Activated T-cell treated with anti-CD3 and anti-CD28 coated beads, Interleukin-2, amount 50 U/mL, for 72 hours (primary cell): Measurements from ENCODE around the gene ACSF2. TPM values are rescaled to one million over a fixed set of nuclear protein-coding genes. Genes with fewer than 3 reads are reported as not detected.
A peak's percentile ranks its signal among the peaks of the same experiment; 100 is the strongest.

Experiments
- ATAC-seq, 2 donors: fragments of 150-1000 bp; cut with Tn5 transposase; replicated peaks in 1 of 2; 2 replicates each; pipeline ENCODE4 v1.10.0; 2021; ENCODE audit warnings: moderate library complexity in 2 of 2, mild to moderate bottlenecking in 1 of 2
- DNase-seq, 2 donors: peaks; one replicate each; pipeline ENCODE4 v3.0.0; 2021 to 2022; ENCODE audit warnings: mixed read lengths in 1 of 2
- H3K27ac Mint-ChIP-seq: one replicate; pipeline ENCODE4 v1.8.0; 2022; ENCODE audit warnings: mild to moderate bottlenecking, moderate library complexity, mixed read lengths
- H3K27me3 Mint-ChIP-seq: one replicate; pipeline ENCODE4 v1.8.0; 2022; ENCODE audit warnings: low read depth, mixed read lengths
- H3K36me3 Mint-ChIP-seq, 2 donors: one replicate each; pipeline ENCODE4 v1.8.0; 2022; ENCODE audit warnings: mixed read lengths in 2 of 2, mild to moderate bottlenecking in 1 of 2; ENCODE audit not compliant: insufficient read depth in 2 of 2
- H3K4me1 Mint-ChIP-seq: one replicate; pipeline ENCODE4 v1.8.0; 2022; ENCODE audit warnings: low read depth, mixed read lengths
- H3K4me3 Mint-ChIP-seq, 2 donors: one replicate each; pipeline ENCODE4 v1.8.0; 2022; ENCODE audit warnings: mild to moderate bottlenecking in 2 of 2, mixed read lengths in 2 of 2, moderate library complexity in 2 of 2
- H3K9me3 Mint-ChIP-seq, 2 donors: one replicate each; pipeline ENCODE4 v1.8.0; 2022; ENCODE audit warnings: mixed read lengths in 2 of 2
- total RNA-seq, 2 donors: library from RNA; stranded (reverse); gene quantifications; one replicate each; pipeline ENCODE4 v1.2.3, GENCODE V29; 2022

The ACSF2 gene
- total RNA-seq, 2 donors from 2014 or later = 30.2 to 43.0 TPM

DNA sequence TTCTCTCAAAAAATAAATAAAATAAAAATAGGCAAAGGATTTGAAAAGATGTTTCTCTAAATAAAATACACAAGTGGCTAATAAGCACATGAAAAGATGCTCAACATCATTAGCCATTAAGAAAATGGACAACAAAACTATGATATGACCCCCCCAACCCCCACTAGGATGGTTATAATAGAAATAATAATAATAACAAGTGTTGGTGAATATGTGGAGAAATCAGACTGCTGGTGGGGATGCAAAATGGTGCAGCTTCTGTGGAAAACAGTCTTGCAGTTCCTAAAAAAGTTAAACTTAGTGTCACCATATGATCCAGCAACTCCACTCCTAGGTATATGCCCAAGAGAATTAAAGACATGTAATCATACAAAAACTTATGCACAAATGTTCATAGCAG is 73.3 kb downstream of the ACSF2 start:
- Mint-ChIP-seq H3K4me3 (no peak overlapping the region), H3K27me3 (no peaks in the 10 kb centered on the region), H3K4me1 (peaks cover 11% of the 10 kb centered on the region), H3K36me3 (no peaks in the 10 kb centered on the region), H3K9me3 (no peaks in the 10 kb centered on the region), H3K27ac (no peak overlapping the region)
- DNase-seq (no peak), ATAC-seq (no peak)

DNA sequence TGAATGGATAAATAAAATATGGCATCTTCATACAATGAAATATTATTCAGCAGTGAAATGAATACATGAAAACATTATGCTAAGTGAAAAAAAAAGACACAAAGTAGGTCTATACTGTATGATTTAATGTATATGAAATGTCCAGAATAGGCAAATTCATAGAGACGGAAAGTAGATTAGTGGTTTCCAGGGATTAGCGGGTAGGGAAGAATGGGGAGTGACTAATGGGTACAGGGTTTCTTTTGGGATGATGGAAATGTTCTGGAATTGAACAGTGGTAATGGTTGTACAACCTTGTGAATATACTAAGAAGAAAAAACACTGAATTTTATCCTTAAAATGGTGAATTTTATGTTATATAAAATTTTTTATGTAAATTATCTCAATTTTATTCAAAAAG is 73.7 kb downstream of the ACSF2 start:
- Mint-ChIP-seq H3K9me3 (no peaks in the 10 kb centered on the region), H3K4me3 (no peak overlapping the region), H3K36me3 (no peaks in the 10 kb centered on the region), H3K27me3 (no peaks in the 10 kb centered on the region), H3K4me1 (peaks cover 16% of the 10 kb centered on the region), H3K27ac (no peak overlapping the region)
- ATAC-seq = no peak
- DNase-seq = no peak

DNA sequence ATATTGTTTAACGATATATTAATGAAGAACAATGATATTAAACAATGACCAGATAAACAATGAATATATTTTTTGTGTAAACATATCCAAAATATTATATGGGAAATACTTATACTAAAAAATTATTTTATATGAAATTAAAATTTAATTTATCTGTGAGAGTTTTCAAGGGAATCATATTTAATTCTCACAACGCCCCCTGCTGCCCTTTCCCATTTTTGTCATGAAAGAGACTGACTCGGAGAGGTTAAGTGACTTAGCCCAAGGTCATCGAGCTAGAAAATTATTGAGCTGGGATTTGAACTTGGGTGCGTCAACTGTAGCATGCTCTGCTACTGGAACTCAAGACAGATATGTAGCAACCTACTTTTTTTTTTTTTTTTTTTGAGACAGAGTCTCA is 75.0 kb downstream of the ACSF2 start:
- Mint-ChIP-seq H3K9me3 (no peaks in the 10 kb centered on the region), H3K27ac (no peak overlapping the region), H3K4me3 (no peak overlapping the region), H3K36me3 (no peaks in the 10 kb centered on the region), H3K27me3 (no peaks in the 10 kb centered on the region), H3K4me1 (peaks cover 20% of the 10 kb centered on the region)
- DNase-seq (peak in 1 of 2 donors; percentile 38), ATAC-seq (no peak)

DNA sequence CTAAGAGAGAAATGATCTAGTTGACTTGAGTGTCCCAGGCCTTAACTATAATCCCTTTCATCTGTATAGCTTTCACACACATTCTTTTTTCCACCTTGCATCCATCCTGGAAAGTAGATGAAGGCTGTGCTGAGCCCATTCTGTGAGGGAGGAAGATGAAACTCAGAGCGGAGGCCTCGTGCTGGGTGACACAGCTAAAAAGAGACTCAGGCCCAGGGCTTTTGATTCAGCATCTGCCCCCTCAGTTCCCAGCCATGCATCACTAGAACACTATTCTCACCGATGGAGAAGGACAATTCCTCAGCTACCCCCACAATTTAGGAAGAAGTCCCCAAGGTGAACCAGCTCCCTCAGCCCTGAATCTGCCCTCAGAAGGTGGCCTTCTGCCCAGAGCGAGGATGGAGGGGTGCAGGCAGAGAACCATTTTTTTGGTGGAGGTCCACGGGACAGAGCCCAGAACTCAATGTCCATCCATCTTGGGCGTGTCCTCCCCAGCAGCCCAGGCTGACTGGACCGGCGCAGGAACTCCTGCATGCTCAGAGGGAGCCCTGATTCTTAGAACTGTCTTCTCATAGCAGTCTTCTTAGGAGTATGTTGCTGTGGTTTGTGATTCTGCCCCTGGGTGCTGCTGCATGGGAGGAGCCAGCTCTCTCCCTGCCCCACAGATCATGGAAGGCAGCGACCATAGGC is 76.4 kb downstream of the ACSF2 start:
- ATAC-seq (peak; percentile 30 to 38), DNase-seq (no peak)
- H3K27ac Mint-ChIP-seq = no peak overlapping the region
- H3K27me3 Mint-ChIP-seq = no peaks in the 10 kb centered on the region
- no peaks in the 10 kb centered on the region for H3K36me3 Mint-ChIP-seq
- H3K4me1 Mint-ChIP-seq = peaks cover 21% of the 10 kb centered on the region
- H3K4me3 Mint-ChIP-seq = no peak overlapping the region
- no peaks in the 10 kb centered on the region for H3K9me3 Mint-ChIP-seq

DNA sequence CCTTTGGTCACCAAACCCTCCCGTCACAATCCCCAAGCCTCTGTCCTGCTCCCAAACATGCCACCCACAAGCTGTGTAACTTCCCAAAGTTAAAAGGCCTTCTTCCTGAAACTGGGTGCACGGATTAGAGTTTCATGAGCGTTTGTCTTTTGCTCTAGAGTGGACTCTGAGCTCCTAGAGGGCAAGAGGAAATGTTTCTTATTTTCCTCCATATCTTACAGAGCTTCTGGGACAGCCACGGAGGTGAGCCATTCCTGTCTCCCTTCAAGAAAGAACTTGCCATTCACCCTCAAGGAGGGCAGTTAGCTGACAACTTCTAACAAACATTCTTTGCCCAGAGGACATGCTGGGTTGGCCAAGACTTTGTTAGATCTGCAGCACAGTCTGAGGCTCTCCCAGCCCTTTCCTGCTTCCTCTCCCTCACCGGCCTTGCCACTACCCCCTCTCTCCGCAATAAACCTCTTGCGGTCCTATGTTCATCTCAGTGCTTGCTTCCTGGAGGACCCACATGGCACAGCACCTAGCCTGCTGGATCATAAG is 79.6 kb downstream of the ACSF2 start:
- no peaks in the 10 kb centered on the region for H3K36me3 Mint-ChIP-seq
- H3K9me3 Mint-ChIP-seq = no peaks in the 10 kb centered on the region
- no peaks in the 10 kb centered on the region for H3K27me3 Mint-ChIP-seq
- no peak overlapping the region for H3K27ac Mint-ChIP-seq
- no peak for ATAC-seq
- DNase-seq = no peak
- H3K4me1 Mint-ChIP-seq = peaks cover 47% of the 10 kb centered on the region
- H3K4me3 Mint-ChIP-seq = no peak overlapping the region

DNA sequence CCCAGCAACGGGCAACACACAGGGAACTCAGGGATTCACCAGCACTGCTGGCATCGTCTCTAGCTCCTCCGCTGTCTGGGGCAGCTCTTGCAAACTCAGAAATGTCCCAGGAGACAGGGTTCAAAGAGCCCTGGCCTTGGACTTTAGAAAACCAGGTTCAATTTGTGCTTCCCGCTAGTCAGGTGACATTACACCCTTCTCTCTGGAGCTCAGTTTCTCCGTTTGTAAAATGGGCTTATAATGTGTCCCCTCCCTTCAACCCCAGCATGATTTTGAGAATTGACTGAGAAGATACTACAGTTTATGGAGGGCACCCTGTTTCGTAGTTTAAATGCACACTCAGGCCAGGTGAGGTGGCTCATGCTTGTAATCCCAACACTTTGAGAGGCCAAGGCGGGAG is 80.3 kb downstream of the ACSF2 start:
- Mint-ChIP-seq H3K36me3 (no peaks in the 10 kb centered on the region), H3K27ac (no peak overlapping the region), H3K9me3 (no peaks in the 10 kb centered on the region), H3K27me3 (no peaks in the 10 kb centered on the region), H3K4me1 (peaks cover 53% of the 10 kb centered on the region), H3K4me3 (no peak overlapping the region)
- DNase-seq (no peak), ATAC-seq (no peak)

DNA sequence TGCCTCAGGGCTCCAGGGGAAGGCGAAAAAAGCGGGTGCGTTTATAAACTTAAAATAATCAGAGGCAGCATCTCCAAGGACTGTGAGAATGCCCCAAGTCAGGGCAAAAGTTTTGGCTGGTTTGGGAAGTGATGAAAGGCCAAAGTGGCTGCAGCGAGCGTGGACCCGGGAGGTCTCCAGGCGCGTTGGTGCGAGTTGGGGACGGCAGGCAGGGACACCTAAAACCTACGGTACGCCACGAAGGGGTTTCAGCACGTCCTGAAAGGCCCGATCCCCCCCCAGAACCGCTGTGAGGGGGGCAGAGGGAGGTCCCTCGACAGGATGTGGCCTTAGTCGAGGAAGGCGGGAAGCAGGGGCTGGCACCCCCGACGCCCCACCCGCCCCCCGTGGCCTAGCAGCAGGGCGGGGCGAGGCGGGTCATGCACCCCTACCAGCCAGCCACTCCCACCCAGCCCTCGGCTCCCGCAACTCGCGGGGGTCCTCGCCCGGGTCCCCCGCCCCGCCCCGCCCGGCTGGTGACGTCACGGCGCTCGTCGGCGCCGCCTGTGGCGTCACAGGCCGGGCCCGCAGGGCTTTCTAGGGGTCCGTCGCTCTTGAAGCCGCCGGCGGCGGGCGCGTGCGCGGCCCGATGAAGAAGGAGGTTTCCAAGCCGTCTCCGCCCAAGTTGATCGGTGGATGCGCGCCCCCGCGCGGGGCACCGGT is 82.0 kb downstream of the ACSF2 start, which contains the start of gene MYCBPAP:
TSS of gene MYCBPAP (plus strand) at position 569 of the 702 bp plus-strand sequence. CDS start 236 bp downstream, outside the sequence.
- peak; percentile 87 to 91 for DNase-seq
- peak within 1 kb of the TSS; percentile 93 to 96 for H3K4me3 Mint-ChIP-seq
- ATAC-seq = peak; percentile 71 to 75
- H3K36me3 Mint-ChIP-seq = no peaks in the 10 kb centered on the region
- no peaks in the 10 kb centered on the region for H3K9me3 Mint-ChIP-seq
- H3K4me1 Mint-ChIP-seq = peaks cover 66% of the 10 kb centered on the region
- H3K27me3 Mint-ChIP-seq = no peaks in the 10 kb centered on the region
- peak within 1 kb of the TSS; percentile 58 for H3K27ac Mint-ChIP-seq

DNA sequence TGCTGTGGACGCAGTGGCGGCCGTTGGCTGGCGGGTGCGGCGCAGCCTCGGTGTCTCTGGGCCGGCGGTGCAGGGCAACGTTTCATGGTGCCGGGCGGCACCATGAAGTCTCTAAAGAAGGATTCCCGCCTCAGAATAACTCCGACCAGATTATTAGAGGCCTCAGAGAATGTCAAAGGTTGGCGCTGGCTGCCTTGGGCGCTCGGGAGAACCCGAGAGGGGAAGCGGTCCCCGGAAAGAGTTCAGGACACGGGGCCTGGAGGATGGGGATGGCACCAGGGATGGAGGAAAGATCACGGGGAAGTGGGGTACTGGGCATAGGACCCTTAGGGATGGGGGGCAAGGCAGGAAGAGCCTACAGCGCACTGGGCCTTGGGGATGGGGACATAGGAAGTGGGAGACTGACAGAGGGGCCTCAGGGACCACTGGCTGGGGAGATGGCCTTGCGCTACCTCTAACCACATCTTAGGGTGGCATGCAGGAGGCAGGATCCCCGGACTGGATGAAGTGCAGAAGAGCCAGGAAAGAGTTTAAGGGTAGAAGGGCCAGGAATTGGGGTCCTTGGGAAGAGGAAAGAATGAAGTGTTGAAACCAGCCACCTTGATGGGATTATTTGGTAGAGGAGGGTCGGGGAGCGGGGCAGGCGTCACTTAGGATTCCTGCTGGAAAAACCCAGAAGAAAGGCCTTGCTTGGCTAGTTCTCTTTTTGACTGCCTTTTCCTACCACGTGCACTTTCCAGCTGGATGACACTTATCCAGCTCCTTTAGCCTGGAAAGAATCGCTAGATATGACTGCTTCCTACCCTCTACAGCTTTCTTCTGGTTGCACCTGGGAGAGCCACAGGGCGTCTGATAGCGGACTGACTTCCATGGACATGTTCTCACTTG is 82.8 kb downstream of the ACSF2 start:
- Mint-ChIP-seq H3K27me3 (no peaks in the 10 kb centered on the region), H3K27ac (peak overlapping the region; percentile 54), H3K9me3 (no peaks in the 10 kb centered on the region), H3K4me1 (peaks cover 59% of the 10 kb centered on the region), H3K4me3 (peak overlapping the region; percentile 93 to 96), H3K36me3 (no peaks in the 10 kb centered on the region)
- DNase-seq = no peak
- ATAC-seq = no peak

DNA sequence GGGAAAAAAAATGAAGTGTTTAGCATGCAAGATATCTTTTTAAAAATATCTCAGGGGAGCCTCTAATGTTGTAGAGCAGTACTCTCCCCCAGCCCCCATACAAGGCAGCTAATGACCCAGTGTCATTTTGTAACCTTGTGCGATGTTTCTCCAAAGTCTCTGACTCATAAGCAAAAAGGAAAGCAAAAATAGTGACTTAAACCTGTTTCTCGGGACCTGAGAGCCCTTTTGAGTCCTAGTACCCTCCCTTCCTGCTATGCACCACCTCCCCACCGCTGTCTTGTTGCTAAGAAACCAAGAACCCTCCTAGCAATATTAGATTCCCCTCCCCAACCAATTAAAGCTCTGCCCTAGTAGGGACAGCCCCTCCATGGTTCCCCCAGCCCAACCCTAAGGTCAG is 85.0 kb downstream of the ACSF2 start:
- H3K27me3 Mint-ChIP-seq = no peaks in the 10 kb centered on the region
- peak overlapping the region; percentile 50 to 75 for H3K4me3 Mint-ChIP-seq
- peaks cover 55% of the 10 kb centered on the region for H3K4me1 Mint-ChIP-seq
- no peaks in the 10 kb centered on the region for H3K9me3 Mint-ChIP-seq
- ATAC-seq = peak; percentile 78 to 80
- no peaks in the 10 kb centered on the region for H3K36me3 Mint-ChIP-seq
- DNase-seq = peak; percentile 68 to 75
- peak overlapping the region; percentile 29 for H3K27ac Mint-ChIP-seq

DNA sequence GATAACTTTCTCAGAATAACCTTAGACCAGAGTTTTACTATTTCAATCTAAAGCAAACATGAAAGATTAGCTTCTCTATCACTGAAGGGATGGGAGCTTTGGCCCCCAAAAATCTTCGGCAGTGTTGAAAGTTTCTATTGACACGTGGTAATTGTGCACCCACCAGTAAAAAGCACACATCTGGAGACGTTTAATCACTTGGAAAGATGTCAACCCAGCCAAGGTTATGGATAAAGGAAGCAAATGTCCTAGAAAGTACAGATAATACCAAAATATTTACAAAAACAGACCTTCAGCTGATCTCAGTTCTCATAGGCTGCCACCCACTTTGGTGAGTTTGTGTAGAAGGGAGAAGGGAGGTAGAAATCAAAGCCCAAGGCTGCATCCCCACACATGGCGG is 87.5 kb downstream of the ACSF2 start:
- no peak for ATAC-seq
- H3K27me3 Mint-ChIP-seq = no peaks in the 10 kb centered on the region

DNA sequence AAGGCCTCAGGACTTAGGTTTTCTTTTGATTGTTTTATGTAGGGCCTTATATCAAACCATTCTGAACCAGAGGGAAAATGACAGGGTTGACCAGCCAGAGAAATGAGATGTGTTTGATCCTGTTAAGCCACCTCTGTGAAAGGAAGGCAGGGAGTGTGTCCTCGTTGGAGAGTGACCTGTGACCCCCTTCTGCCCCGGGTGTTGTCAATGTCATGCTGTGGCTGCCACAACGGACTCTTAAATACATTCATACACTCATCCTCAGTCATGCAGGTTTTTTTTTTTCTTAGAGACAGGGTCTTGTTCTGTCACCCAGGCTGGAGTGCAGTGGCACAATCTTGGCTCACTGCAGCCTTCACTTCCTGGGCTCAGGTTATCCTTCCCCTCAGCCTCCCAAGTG is 88.4 kb downstream of the ACSF2 start:
- H3K36me3 Mint-ChIP-seq = no peaks in the 10 kb centered on the region
- no peak overlapping the region for H3K27ac Mint-ChIP-seq
- no peaks in the 10 kb centered on the region for H3K9me3 Mint-ChIP-seq

More for the DNA sequence above, 87.5 kb downstream of the ACSF2 start:
- Mint-ChIP-seq H3K9me3 (no peaks in the 10 kb centered on the region), H3K36me3 (no peaks in the 10 kb centered on the region), H3K4me1 (peaks cover 58% of the 10 kb centered on the region), H3K27ac (no peak overlapping the region), H3K4me3 (no peak overlapping the region)
- no peak for DNase-seq

DNA sequence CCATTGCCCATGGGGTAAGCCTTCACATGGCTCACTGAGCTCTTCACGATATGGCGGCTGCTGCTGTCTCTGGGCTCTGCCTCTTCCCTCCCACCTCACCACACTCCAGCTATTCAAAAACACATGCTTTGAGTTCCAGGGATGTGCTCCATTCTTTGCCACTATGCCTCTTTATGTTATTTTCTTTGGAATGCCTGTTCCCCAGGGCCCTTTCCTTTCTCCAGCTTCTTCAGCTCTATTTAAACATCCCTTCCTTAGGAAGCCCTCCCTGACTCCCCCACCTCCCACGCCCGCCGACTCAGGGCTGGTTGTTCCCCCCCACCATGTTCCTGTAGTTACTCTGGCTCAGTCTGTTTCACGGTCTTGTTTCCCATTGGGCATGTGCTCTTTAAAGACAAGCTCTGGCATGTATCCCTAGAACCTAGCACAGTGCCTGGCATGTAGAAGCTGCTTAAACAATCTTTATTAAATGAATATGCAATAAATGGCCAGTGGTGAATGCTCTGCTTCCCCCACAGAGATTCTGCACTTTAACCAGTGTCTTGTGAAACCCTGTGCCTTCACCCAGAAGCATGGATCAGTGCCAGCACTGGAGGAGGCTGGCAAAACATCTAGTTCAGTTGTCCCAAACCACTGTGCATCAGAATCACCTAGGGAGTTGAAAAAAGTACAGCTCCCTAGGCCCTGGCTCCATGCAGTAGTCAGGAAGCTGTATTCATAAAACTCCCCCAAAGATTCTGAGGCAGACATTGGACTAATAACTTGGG is 89.1 kb downstream of the ACSF2 start:
- no peaks in the 10 kb centered on the region for H3K36me3 Mint-ChIP-seq
- H3K4me1 Mint-ChIP-seq = peaks cover 42% of the 10 kb centered on the region
- no peaks in the 10 kb centered on the region for H3K27me3 Mint-ChIP-seq
- H3K27ac Mint-ChIP-seq = no peak overlapping the region
- DNase-seq (no peak), ATAC-seq (no peak)
- H3K4me3 Mint-ChIP-seq = no peak overlapping the region
- H3K9me3 Mint-ChIP-seq = no peaks in the 10 kb centered on the region

More for the DNA sequence above, 88.4 kb downstream of the ACSF2 start:
- no peak for DNase-seq
- Mint-ChIP-seq H3K27me3 (no peaks in the 10 kb centered on the region), H3K4me3 (no peak overlapping the region), H3K4me1 (peaks cover 50% of the 10 kb centered on the region)
- no peak for ATAC-seq
